BE2C (cell line): ENCODE results near the gene RCC2.
"Not testable (repeated sequence)": the region's sequence is repeated elsewhere in the genome, so short reads cannot be mapped to it uniquely, and the experiment has no call there.

ENCODE experiments used
- DNase-seq: peaks from one replicate; pipeline ENCODE4 v3.0.0-alpha.2; 2020
- H3K27me3 ChIP-seq: fragments of 250-450 bp; sonication (Bioruptor Pico); 2 replicates; pipeline ENCODE4 v1.5.1; 2020; ENCODE audit warnings: mild to moderate bottlenecking
- H3K36me3 ChIP-seq: fragments of 250-450 bp; sonication (Bioruptor Pico); 2 replicates; pipeline ENCODE4 v1.5.1; 2020; ENCODE audit warnings: mild to moderate bottlenecking
- H3K4me1 ChIP-seq: fragments of 250-450 bp; sonication (Bioruptor Pico); 2 replicates; pipeline ENCODE4 v1.5.1; 2020
- H3K4me3 ChIP-seq: 2 replicates; pipeline ENCODE4 v1.5.1; 2011; ENCODE audit warnings: low read depth, low read length
- H3K9me3 ChIP-seq: fragments of 250-450 bp; sonication (Bioruptor Pico); 2 replicates; pipeline ENCODE4 v1.5.1; 2020
- CTCF ChIP-seq: IDR thresholded peaks from 2 replicates; pipeline ENCODE4 v1.5.1; 2012; ENCODE audit warnings: mild to moderate bottlenecking, low read depth, low read length

The RCC2 gene

GRCh38 chr1:17414022-17414421 is 25.5 kb downstream of the RCC2 start:
- Histone ChIP-seq H3K4me3 (no peak overlapping the region), H3K27me3 (no peaks in the 10 kb centered on the region), H3K9me3 (no peaks in the 10 kb centered on the region), H3K4me1 (no peaks in the 10 kb centered on the region), H3K36me3 (peaks cover 76% of the 10 kb centered on the region)
- no peak for TF ChIP-seq CTCF
- DNase-seq, result no peak

GRCh38 chr1:17412093-17412870 is 27.2 kb downstream of the RCC2 start:
- Histone ChIP-seq H3K4me3 (no peak overlapping the region), H3K4me1 (no peaks in the 10 kb centered on the region), H3K36me3 (peaks cover 64% of the 10 kb centered on the region), H3K9me3 (no peaks in the 10 kb centered on the region), H3K27me3 (no peaks in the 10 kb centered on the region)
- no peak for TF ChIP-seq CTCF
- no peak for DNase-seq

- peak; percentile 20 for DNase-seq
- no peak for TF ChIP-seq CTCF
- peaks cover 47% of the 10 kb centered on the region for H3K36me3 ChIP-seq
- H3K4me1 ChIP-seq, result no peaks in the 10 kb centered on the region
- H3K27me3 ChIP-seq, result no peaks in the 10 kb centered on the region
- H3K9me3 ChIP-seq, result no peaks in the 10 kb centered on the region
- H3K4me3 ChIP-seq, result no peak overlapping the region
Observed at GRCh38 chr1:17409391-17409811, 30.1 kb downstream of the RCC2 start.

- not testable (repeated sequence) for H3K4me1 ChIP-seq, H3K27me3 ChIP-seq, H3K4me3 ChIP-seq, H3K9me3 ChIP-seq, DNase-seq
- H3K36me3 ChIP-seq, result peaks cover 36% of the 10 kb centered on the region
Observed at GRCh38 chr1:17407786-17408514, 31.5 kb downstream of the RCC2 start.

GRCh38 chr1:17406760-17407475 is 32.6 kb downstream of the RCC2 start:
- H3K36me3 ChIP-seq, result peaks cover 25% of the 10 kb centered on the region
- not testable (repeated sequence) for H3K4me1 ChIP-seq, DNase-seq, H3K27me3 ChIP-seq, H3K9me3 ChIP-seq, H3K4me3 ChIP-seq

- peaks cover 24% of the 10 kb centered on the region for H3K36me3 ChIP-seq
- H3K4me3 ChIP-seq, result no peak overlapping the region
- peak; percentile 68 for DNase-seq
- peak; percentile 67 for TF ChIP-seq CTCF
- no peaks in the 10 kb centered on the region for H3K4me1 ChIP-seq
- no peaks in the 10 kb centered on the region for H3K9me3 ChIP-seq
- no peaks in the 10 kb centered on the region for H3K27me3 ChIP-seq
Observed at GRCh38 chr1:17405898-17406759, 33.3 kb downstream of the RCC2 start.
